HG03571 (cell line): ENCODE results near the gene HIVEP2.

ENCODE experiments used
- ATAC-seq: cut with Tn5 transposase; IDR thresholded peaks from one replicate; pipeline ENCODE4 v1.9.1; 2021; ENCODE audit not compliant: unreplicated experiment

The HIVEP2 gene

DNA sequence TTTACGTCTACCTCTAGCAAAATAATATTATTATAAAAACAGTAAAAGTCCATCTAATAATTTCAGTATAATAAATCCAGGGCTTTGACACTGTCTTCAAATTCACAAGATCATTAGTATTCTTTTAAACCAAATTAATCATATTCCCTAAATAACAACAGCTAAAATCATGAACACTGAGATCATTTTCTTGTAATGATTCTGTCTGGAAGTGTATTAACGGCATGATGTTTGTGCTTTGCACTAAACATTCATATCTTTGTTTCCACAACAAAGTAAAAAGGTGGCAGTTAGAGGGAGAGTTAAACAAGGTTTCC is 18.8 kb downstream of the HIVEP2 start:
- no peak for ATAC-seq

DNA sequence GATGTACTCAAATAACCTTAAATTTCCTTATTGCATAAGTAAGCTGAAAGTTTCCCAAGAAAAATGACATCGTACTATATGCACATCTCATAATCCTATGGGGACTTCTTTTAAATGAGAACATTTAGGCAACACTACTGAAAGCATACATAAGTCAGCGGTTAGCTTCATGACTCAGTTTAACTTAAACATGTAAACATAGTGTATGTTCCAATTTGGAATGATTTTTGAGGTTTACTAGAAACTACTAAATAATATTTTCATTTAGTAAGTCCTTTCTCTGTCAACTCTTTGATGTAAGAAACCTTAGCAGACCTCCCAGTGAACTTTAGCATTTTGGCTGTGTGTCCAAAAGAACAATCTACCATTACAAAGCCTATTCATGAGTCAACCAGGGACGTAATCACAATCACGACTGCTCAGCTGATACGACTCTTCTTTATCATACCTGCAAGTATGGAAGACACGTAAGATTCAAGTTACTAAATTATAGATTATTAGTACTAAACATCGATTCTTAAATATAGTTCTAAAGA is 19.3 kb downstream of the HIVEP2 start:
- ATAC-seq, result no peak

GRCh38 chr6:142918339-142919042 is 26.5 kb downstream of the HIVEP2 start:
- no peak for ATAC-seq

DNA sequence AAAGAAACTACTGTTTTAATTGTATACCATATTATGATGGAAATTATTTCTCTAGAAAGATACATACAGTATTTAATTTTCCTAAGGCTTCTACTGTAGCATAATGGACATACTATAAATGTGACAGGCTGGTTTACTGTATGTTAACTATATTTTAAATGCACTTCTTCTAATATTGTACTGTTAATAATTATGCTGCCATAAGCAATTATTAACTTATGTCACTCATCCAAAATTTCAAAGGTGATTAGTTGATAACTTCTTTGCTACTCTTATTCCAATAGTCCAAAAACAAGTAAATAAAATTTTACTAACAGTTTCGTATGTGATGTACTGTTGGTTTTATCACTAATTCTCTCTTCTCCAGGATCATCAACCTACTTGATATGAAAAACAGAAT is 28.1 kb downstream of the HIVEP2 start:
- no peak for ATAC-seq

GRCh38 chr6:142914937-142915697 is 29.9 kb downstream of the HIVEP2 start:
- ATAC-seq, result no peak

DNA sequence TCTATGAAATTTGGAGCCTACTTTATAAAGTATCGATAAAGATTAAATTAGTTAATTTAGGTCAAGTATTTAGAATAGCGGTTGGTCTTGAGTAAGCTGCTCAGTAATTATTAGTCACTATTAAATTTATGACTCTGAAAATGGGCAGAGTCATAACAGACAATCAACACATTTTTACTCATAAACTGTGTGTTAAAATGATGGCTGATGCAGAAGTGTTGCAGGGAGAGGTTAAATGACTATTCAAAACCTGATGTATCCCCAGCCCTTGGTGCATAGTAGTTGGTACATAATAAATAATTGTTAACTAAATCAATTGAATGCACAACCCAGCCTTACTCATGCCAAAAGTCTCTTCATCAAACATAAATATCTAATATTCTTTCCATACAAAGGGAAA is 30.6 kb downstream of the HIVEP2 start:
- ATAC-seq, result no peak

- peak; percentile 96 for ATAC-seq
Observed at GRCh38 chr6:142913511-142914047, 31.4 kb downstream of the HIVEP2 start.

- peak; percentile 61 for ATAC-seq
Observed at GRCh38 chr6:142913036-142913510, 31.9 kb downstream of the HIVEP2 start.

GRCh38 chr6:142912125-142912524 is 32.9 kb downstream of the HIVEP2 start:
- ATAC-seq, result no peak

DNA sequence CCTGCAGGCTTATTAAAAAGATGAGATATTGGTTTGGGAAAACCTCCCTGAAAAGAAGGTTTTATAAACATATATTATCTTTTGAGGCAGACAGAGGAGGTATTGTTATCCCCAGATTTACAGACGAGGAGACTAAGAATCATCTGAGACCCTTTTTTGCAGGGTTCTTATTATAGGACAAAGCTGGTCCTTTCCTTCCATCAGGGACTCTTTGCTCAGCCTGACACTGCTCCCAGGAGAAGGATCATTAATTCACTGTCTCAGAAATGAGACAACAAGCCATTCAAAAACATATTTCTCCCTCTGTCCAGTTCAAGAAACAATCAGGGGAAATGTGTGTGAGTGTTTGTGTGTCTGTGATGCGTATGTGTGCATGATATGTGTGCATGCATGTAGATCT is 33.5 kb downstream of the HIVEP2 start:
- ATAC-seq, result no peak

GRCh38 chr6:142909686-142910085 is 35.3 kb downstream of the HIVEP2 start:
- ATAC-seq, result no peak

GRCh38 chr6:142908235-142908634 is 36.7 kb downstream of the HIVEP2 start:
- no peak for ATAC-seq

GRCh38 chr6:142907544-142907943 is 37.4 kb downstream of the HIVEP2 start:
- ATAC-seq, result peak; percentile 8

DNA sequence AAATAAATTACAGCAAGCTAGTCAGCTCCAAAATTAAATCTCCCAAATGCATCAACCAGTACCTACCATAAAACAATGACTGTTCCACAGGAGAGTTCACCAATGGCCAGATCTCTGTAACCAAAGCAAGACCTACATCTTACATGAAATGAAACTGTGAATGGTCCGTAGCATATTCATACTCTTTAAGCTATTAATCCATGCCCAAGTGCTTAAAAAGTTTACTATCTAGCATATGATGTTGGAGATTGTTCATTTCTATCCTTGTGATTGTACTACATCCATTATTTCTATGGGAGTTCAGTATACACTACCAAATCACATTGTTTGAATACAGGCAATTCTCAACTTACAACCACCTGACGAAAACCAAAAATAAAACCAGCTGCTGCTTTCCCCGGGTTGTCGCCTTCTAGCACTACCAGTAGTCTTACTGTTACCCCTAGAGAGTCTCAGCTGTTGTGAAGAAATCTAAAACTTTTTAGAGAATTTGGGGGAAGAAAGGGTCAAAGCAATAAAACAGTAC is 38.0 kb downstream of the HIVEP2 start:
- ATAC-seq, result peak; percentile 45

GRCh38 chr6:142903812-142904211 is 41.2 kb downstream of the HIVEP2 start:
- no peak for ATAC-seq

GRCh38 chr6:142902636-142903053 is 42.3 kb downstream of the HIVEP2 start:
- ATAC-seq, result peak; percentile 76

DNA sequence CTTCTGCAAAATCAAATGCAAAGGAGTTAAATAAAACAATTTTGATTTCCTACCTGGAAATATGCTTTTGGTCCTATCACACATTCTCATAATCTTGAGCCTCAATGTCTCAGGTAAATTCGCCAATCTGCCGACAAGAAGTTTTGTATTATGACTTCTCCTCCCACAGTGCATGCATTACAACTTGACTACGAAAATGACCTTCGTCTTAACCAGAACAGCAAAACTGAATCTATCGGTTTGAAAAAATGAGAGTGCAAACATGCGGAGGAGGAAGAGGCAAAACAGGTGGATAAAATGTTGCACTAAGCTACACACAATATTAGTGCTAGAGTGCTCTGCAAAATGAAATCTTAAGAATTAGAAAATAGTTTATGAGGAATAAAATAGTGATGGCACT is 43.4 kb downstream of the HIVEP2 start:
- no peak for ATAC-seq

DNA sequence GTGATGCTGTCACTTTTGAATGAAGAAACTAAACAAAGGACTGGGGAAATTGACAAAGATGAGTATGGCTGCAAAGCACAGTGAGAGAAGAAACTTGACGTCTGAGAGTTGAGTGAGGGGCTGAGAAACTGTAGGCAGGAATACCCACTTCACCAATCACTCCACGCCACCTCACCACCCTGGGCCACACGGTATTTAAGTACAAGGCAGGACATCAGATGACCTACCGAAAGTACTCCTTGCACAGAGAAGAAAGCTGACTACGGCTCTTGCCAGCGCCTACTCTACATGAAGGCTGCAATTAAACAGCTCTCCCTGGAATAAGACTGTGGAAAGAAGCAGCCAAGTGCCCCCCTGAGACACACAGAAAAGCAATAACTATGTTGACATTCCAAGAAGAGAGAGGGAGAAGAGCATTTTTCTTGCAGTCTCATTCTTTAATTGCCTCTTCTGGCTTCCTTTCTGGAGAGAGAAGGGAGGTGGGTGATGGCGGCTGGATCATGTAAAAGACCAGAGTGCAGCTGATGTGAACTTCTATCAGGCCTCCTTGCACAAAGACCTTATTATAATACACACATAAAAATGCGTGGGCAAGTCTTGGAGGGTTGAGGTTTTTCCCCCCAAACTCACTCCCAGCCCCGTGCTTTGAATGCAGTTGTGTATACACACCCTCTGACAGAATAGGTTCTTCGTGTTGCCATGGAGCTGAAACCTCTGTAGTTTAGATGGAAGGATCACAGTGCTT is 44.6 kb downstream of the HIVEP2 start:
- no peak for ATAC-seq

DNA sequence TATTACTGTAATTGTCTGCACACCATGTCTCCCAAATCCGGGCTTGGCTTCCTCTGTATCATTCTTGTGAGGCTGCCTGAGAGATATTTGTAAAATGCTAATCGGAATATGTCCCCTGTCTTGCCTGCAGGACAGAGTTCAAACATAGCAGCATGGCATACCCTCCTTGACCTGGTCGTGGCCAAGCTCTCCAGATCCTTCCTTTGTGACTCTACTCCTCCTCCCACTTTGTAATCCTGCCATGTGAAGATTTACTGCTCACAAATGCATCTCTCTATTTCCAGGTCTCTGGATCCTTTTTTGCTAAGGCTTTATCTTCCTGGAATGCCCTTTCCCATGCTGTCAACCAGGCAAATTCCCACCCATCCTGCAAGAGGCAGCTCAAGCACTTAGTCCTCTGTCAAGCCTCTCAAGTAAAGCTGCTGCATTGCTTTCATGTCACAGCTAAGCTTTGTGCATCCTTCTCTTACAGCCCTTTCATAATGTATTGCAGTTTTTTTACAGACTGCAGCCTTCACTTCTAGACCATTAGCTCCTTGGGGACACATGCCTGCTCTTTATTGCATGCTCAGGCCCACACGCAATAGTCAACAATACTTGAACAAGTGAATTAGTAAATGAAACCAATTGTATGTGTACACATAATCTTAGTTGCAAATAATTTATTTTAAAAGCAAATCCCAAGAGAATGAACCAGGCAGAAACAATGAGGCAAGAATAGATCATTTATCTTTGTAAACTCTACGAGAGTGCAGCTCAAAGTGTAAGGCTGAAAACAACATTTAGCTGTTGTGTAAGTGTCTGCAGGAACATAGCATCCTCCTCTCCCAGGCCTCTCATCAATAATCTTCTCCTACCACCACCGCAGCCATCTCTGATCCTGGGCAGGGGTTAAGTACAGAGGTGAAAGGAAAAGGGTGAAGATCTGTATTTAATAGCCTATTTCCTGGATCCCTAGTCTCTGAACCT is 45.8 kb downstream of the HIVEP2 start:
- no peak for ATAC-seq

- ATAC-seq, result no peak
Observed at GRCh38 chr6:142897659-142898058, 47.3 kb downstream of the HIVEP2 start.
